Activated CD4-positive, CD25-positive, alpha-beta regulatory T cell (primary cell): Measurements from ENCODE around the gene NPTXR.
A peak's percentile ranks its signal among the peaks of the same experiment; 100 is the strongest.
"Not testable (repeated sequence)": the region's sequence is repeated elsewhere in the genome, so short reads cannot be mapped to it uniquely, and the experiment has no call there.

Experiments
- DNase-seq, 4 experiments: peaks; one replicate each; lab custom pipeline; 2025; lab: John Stamatoyannopoulos, UW

The NPTXR gene

GRCh38 chr22:38831166-38831945 lies 12.5 kb downstream of the NPTXR start:
- no peak for DNase-seq

GRCh38 chr22:38830845-38831108 lies 13.1 kb downstream of the NPTXR start:
- no peak for DNase-seq

- DNase-seq, result no peak
Observed at GRCh38 chr22:38830026-38830844, 13.6 kb downstream of the NPTXR start.

GRCh38 chr22:38829485-38829884 lies 14.3 kb downstream of the NPTXR start:
- DNase-seq, result no peak

- no peak for DNase-seq
Observed at GRCh38 chr22:38828616-38829205, 15.1 kb downstream of the NPTXR start.

- DNase-seq, result no peak
Observed at GRCh38 chr22:38828191-38828590, 15.6 kb downstream of the NPTXR start.

- no peak for DNase-seq
Observed at GRCh38 chr22:38827510-38827909, 16.3 kb downstream of the NPTXR start.

GRCh38 chr22:38826801-38827200 lies 17.0 kb downstream of the NPTXR start:
- no peak for DNase-seq

GRCh38 chr22:38826386-38826785 lies 17.4 kb downstream of the NPTXR start:
- DNase-seq, result no peak

- DNase-seq, result peak in 3 of 4 experiments; percentile 6 to 11 (median 6)
Observed at GRCh38 chr22:38824585-38824984, 19.2 kb downstream of the NPTXR start.

- DNase-seq, result no peak
Observed at GRCh38 chr22:38823637-38824036, 20.2 kb downstream of the NPTXR start.

- no peak for DNase-seq
Observed at GRCh38 chr22:38823076-38823475, 20.8 kb downstream of the NPTXR start.

GRCh38 chr22:38820020-38820419 lies 23.8 kb downstream of the NPTXR start:
- no peak for DNase-seq

- DNase-seq, result no peak
Observed at GRCh38 chr22:38819387-38819940, 24.4 kb downstream of the NPTXR start.

GRCh38 chr22:38817196-38817595 lies 26.6 kb downstream of the NPTXR start:
- no peak for DNase-seq

GRCh38 chr22:38815842-38816241 lies 28.0 kb downstream of the NPTXR start:
- no peak for DNase-seq

- DNase-seq, result no peak
Observed at GRCh38 chr22:38811241-38811640, 32.6 kb downstream of the NPTXR start.

GRCh38 chr22:38805041-38805593 lies 38.7 kb downstream of the NPTXR start:
- DNase-seq, result not testable (repeated sequence)

GRCh38 chr22:38802671-38803121 lies 41.1 kb downstream of the NPTXR start:
- no peak for DNase-seq

GRCh38 chr22:38799265-38800002 lies 44.4 kb downstream of the NPTXR start:
- DNase-seq, result no peak

GRCh38 chr22:38798496-38798895 lies 45.3 kb downstream of the NPTXR start:
- DNase-seq, result no peak
